SJSA1 (cell line): ENCODE results near the gene TRIM63. TPM values are rescaled to one million over a fixed set of nuclear protein-coding genes. Genes with fewer than 3 reads are reported as not detected.
A peak's percentile ranks its signal among the peaks of the same experiment; 100 is the strongest.
"Not testable (repeated sequence)": the region's sequence is repeated elsewhere in the genome, so short reads cannot be mapped to it uniquely, and the experiment has no call there.

ENCODE experiments used
- DNase-seq, 2 experiments: peaks; one replicate each; pipeline ENCODE4 v3.0.0-alpha.2; 2015 to 2020; ENCODE audit warnings: low spot score in 2 of 2, low read depth in 1 of 2
- H3K27ac ChIP-seq: fragments of 250-450 bp; sonication (Bioruptor Pico); 2 replicates; pipeline ENCODE4 v1.5.1; 2020; ENCODE audit warnings: mild to moderate bottlenecking, moderate library complexity
- H3K27me3 ChIP-seq: fragments of 250-450 bp; sonication (Bioruptor Pico); replicated peaks from 2 replicates; pipeline ENCODE4 v1.5.1; 2020; ENCODE audit warnings: mild to moderate bottlenecking, moderate library complexity
- H3K36me3 ChIP-seq: fragments of 250-450 bp; sonication (Bioruptor Pico); 2 replicates; pipeline ENCODE4 v1.5.1; 2020; ENCODE audit warnings: mild to moderate bottlenecking
- H3K4me1 ChIP-seq: fragments of 250-450 bp; sonication (Bioruptor Pico); replicated peaks from 2 replicates; pipeline ENCODE4 v1.6.1; 2021; ENCODE audit warnings: mild to moderate bottlenecking
- H3K4me3 ChIP-seq: fragments of 250-450 bp; sonication (Bioruptor Pico); 2 replicates; pipeline ENCODE4 v1.5.1; 2020; ENCODE audit warnings: mild to moderate bottlenecking
- H3K9me3 ChIP-seq: fragments of 250-450 bp; sonication (Bioruptor Pico); replicated peaks from 2 replicates; pipeline ENCODE4 v1.5.1; 2020; ENCODE audit warnings: mild to moderate bottlenecking
- total RNA-seq: library from RNA; depleted of rRNA; stranded (reverse); fragments of >200 nt; shearing (Covaris generic); gene quantifications from 2 replicates; pipeline ENCODE4 v1.2.3, GENCODE V29; 2014; rRNA removed

TRIM63 gene
- not detected in 2 replicates for total RNA-seq

- peaks cover 46% of the 10 kb centered on the region for H3K27me3 ChIP-seq
- no peaks in the 10 kb centered on the region for H3K4me1 ChIP-seq
- no peak for DNase-seq
- no peak within 1 kb of the TSS for H3K4me3 ChIP-seq
- H3K9me3 ChIP-seq, result no peaks in the 10 kb centered on the region; the same call in 1 of the 2 replicates
- H3K36me3 ChIP-seq, result no peaks in the 10 kb centered on the region
- no peak within 1 kb of the TSS for H3K27ac ChIP-seq
These were observed at the start of gene TRIM63 for GRCh38 chr1:26067432-26067911. TSS of gene TRIM63 (minus strand) at chr1:26067630. CDS start at chr1:26067494, 136 bp downstream.

- H3K4me1 ChIP-seq, result peaks cover 15% of the 10 kb centered on the region
- peaks cover 35% of the 10 kb centered on the region for H3K36me3 ChIP-seq
- H3K27me3 ChIP-seq, result no peaks in the 10 kb centered on the region; the same call in 1 of the 2 replicates
- no peak overlapping the region for H3K4me3 ChIP-seq
- no peaks in the 10 kb centered on the region; the same call in 1 of the 2 replicates for H3K9me3 ChIP-seq
- no peak for DNase-seq
- no peak overlapping the region for H3K27ac ChIP-seq
These were observed 46.9 kb upstream of the TRIM63 start for GRCh38 chr1:26114165-26114927.

- H3K27me3 ChIP-seq, result no peaks in the 10 kb centered on the region
- H3K4me1 ChIP-seq, result peaks cover 15% of the 10 kb centered on the region
- H3K9me3 ChIP-seq, result no peaks in the 10 kb centered on the region; the same call in 1 of the 2 replicates
- no peak for DNase-seq
- peaks cover 25% of the 10 kb centered on the region for H3K36me3 ChIP-seq
- no peak overlapping the region for H3K27ac ChIP-seq
- H3K4me3 ChIP-seq, result peak overlapping the region; percentile 92
These were observed 45.0 kb upstream of the TRIM63 start for GRCh38 chr1:26112407-26112775.

- H3K4me1 ChIP-seq, result peaks cover 15% of the 10 kb centered on the region
- peaks cover 22% of the 10 kb centered on the region for H3K36me3 ChIP-seq
- H3K4me3 ChIP-seq, result peak within 1 kb of the TSS; percentile 92
- H3K27ac ChIP-seq, result peak within 1 kb of the TSS; percentile 34; the same call in 1 of the 2 replicates
- no peaks in the 10 kb centered on the region; the same call in 1 of the 2 replicates for H3K9me3 ChIP-seq
- DNase-seq, result peak; percentile 93 to 97
- H3K27me3 ChIP-seq, result no peaks in the 10 kb centered on the region
These were observed 44.3 kb upstream of the TRIM63 start, which contains the start of gene PDIK1L for GRCh38 chr1:26111530-26112406. TSS of gene PDIK1L (plus strand) at chr1:26111824. CDS start at chr1:26114309, 2,485 bp downstream.

- Histone ChIP-seq H3K27ac (peak overlapping the region; percentile 34; the same call in 1 of the 2 replicates), H3K36me3 (peaks cover 22% of the 10 kb centered on the region), H3K9me3 (no peaks in the 10 kb centered on the region; the same call in 1 of the 2 replicates), H3K4me3 (peak overlapping the region; percentile 92), H3K27me3 (no peaks in the 10 kb centered on the region), H3K4me1 (peaks cover 15% of the 10 kb centered on the region)
- peak; percentile 69 to 81 for DNase-seq
These were observed 43.5 kb upstream of the TRIM63 start for GRCh38 chr1:26110731-26111529.

GRCh38 chr1:26109229-26110164 is 42.1 kb upstream of the TRIM63 start:
- Histone ChIP-seq H3K4me1 (peaks cover 15% of the 10 kb centered on the region), H3K9me3 (no peaks in the 10 kb centered on the region; the same call in 1 of the 2 replicates), H3K36me3 (peaks cover 18% of the 10 kb centered on the region), H3K27ac (no peak overlapping the region), H3K4me3 (no peak overlapping the region), H3K27me3 (no peaks in the 10 kb centered on the region)
- no peak for DNase-seq

- not testable (repeated sequence) for H3K4me3 ChIP-seq, DNase-seq, H3K36me3 ChIP-seq, H3K4me1 ChIP-seq, H3K9me3 ChIP-seq, H3K27ac ChIP-seq, H3K27me3 ChIP-seq
These were observed 37.8 kb upstream of the TRIM63 start for GRCh38 chr1:26105226-26105548.

- H3K27ac ChIP-seq, result no peak overlapping the region
These were observed 35.1 kb upstream of the TRIM63 start for GRCh38 chr1:26102526-26102925.

GRCh38 chr1:26102119-26102518 is 34.7 kb upstream of the TRIM63 start:
- no peaks in the 10 kb centered on the region for H3K27me3 ChIP-seq
- peaks cover 24% of the 10 kb centered on the region for H3K4me1 ChIP-seq
- no peak for DNase-seq
- no peak overlapping the region for H3K4me3 ChIP-seq
- no peak overlapping the region for H3K27ac ChIP-seq
- H3K9me3 ChIP-seq, result no peaks in the 10 kb centered on the region
- no peaks in the 10 kb centered on the region for H3K36me3 ChIP-seq

More at GRCh38 chr1:26102526-26102925, 35.1 kb upstream of the TRIM63 start:
- Histone ChIP-seq H3K9me3 (no peaks in the 10 kb centered on the region), H3K27me3 (no peaks in the 10 kb centered on the region), H3K4me3 (no peak overlapping the region), H3K4me1 (peaks cover 20% of the 10 kb centered on the region), H3K36me3 (no peaks in the 10 kb centered on the region)
- DNase-seq, result no peak

GRCh38 chr1:26100204-26100603 is 32.8 kb upstream of the TRIM63 start:
- peaks cover 30% of the 10 kb centered on the region for H3K4me1 ChIP-seq
- H3K4me3 ChIP-seq, H3K36me3 ChIP-seq, H3K27me3 ChIP-seq, DNase-seq, H3K27ac ChIP-seq, H3K9me3 ChIP-seq: not testable (repeated sequence)

- no peak for DNase-seq
- peaks cover 30% of the 10 kb centered on the region for H3K4me1 ChIP-seq
- no peaks in the 10 kb centered on the region for H3K9me3 ChIP-seq
- no peak overlapping the region for H3K4me3 ChIP-seq
- no peak overlapping the region for H3K27ac ChIP-seq
- no peaks in the 10 kb centered on the region for H3K27me3 ChIP-seq
- H3K36me3 ChIP-seq, result no peaks in the 10 kb centered on the region
These were observed 32.4 kb upstream of the TRIM63 start for GRCh38 chr1:26099780-26100179.

- peaks cover 30% of the 10 kb centered on the region for H3K4me1 ChIP-seq
- H3K4me3 ChIP-seq, result no peak overlapping the region
- H3K36me3 ChIP-seq, result no peaks in the 10 kb centered on the region
- H3K27me3 ChIP-seq, result peaks cover 11% of the 10 kb centered on the region
- DNase-seq, result no peak
- H3K27ac ChIP-seq, result no peak overlapping the region
- H3K9me3 ChIP-seq, result no peaks in the 10 kb centered on the region
These were observed 31.2 kb upstream of the TRIM63 start for GRCh38 chr1:26098602-26099001.
